Measurements from ENCODE around the gene WWC2. TPM values are rescaled to one million over a fixed set of nuclear protein-coding genes. Genes with fewer than 3 reads are reported as not detected.

Gene WWC2
- total RNA-seq, 1 experiment from 2014 or later = 126 TPM

GRCh38 chr4:183147196-183147595, 48.1 kb downstream of the WWC2 start:
- POLR2A ChIA-PET = interaction anchor here (0.6 to 0.8 kb wide), 2 partner anchors 17 to 42 kb away, joined by 3 read pairs; no protein-coding TSS in a partner anchor
- CTCF ChIA-PET = interaction anchor here (0.6 to 2.4 kb wide), 2 partner anchors 49 to 109 kb away, joined by 3 to 11 read pairs; no protein-coding TSS in a partner anchor
- Mint-ChIP-seq H3K4me3 (no peak overlapping the region), H3K36me3 (peaks cover 5% of the 10 kb centered on the region; the same call in 1 of the 2 replicates), H3K27ac (no peak overlapping the region), H3K4me1 (peaks cover 41% of the 10 kb centered on the region), H3K9me3 (0 out of 2 replicates have a peak, but pooled peaks cover 5% of the 10 kb centered on the region), H3K27me3 (ENCODE audit: low read depth) (no peaks in the 10 kb centered on the region)
- no peak for TF ChIP-seq SOX15 (CRISPR knock-in tag; IDR thresholded peaks at IDR 0.05)
- no peak for TF ChIP-seq TP53 (CRISPR knock-in tag; IDR thresholded peaks at IDR 0.05)
- TF ChIP-seq STAT6 (CRISPR knock-in tag; conservative IDR thresholded peaks at IDR 0.05; ENCODE audit: low read depth) = no peak
- no peak for TF ChIP-seq NR3C1 (CRISPR knock-in tag; conservative IDR thresholded peaks at IDR 0.05; ENCODE audit: low read depth)
- no peak for TF ChIP-seq ZNF219 (CRISPR knock-in tag; IDR thresholded peaks at IDR 0.05; ENCODE audit: borderline replicate concordance)
- TF ChIP-seq ZNF317 (CRISPR knock-in tag; IDR thresholded peaks at IDR 0.05; ENCODE audit: borderline replicate concordance, low read depth) = no peak
- TF ChIP-seq, protein P1, sequence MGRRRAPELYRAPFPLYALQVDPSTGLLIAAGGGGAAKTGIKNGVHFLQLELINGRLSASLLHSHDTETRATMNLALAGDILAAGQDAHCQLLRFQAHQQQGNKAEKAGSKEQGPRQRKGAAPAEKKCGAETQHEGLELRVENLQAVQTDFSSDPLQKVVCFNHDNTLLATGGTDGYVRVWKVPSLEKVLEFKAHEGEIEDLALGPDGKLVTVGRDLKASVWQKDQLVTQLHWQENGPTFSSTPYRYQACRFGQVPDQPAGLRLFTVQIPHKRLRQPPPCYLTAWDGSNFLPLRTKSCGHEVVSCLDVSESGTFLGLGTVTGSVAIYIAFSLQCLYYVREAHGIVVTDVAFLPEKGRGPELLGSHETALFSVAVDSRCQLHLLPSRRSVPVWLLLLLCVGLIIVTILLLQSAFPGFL (CRISPR knock-in tag; IDR thresholded peaks at IDR 0.05; ENCODE audit: borderline replicate concordance) = no peak
- no peak for TF ChIP-seq CREM (CRISPR knock-in tag; IDR thresholded peaks at IDR 0.05)
- no peak for TF ChIP-seq MAX (CRISPR knock-in tag; IDR thresholded peaks at IDR 0.05)
- TF ChIP-seq NR1H2 (CRISPR knock-in tag; IDR thresholded peaks at IDR 0.05) = no peak
- no peak for TF ChIP-seq MLX (CRISPR knock-in tag; IDR thresholded peaks at IDR 0.05)
- no peak for TF ChIP-seq ZBTB21 (CRISPR knock-in tag; IDR thresholded peaks at IDR 0.05; ENCODE audit: borderline replicate concordance)
- TF ChIP-seq, protein P2, sequence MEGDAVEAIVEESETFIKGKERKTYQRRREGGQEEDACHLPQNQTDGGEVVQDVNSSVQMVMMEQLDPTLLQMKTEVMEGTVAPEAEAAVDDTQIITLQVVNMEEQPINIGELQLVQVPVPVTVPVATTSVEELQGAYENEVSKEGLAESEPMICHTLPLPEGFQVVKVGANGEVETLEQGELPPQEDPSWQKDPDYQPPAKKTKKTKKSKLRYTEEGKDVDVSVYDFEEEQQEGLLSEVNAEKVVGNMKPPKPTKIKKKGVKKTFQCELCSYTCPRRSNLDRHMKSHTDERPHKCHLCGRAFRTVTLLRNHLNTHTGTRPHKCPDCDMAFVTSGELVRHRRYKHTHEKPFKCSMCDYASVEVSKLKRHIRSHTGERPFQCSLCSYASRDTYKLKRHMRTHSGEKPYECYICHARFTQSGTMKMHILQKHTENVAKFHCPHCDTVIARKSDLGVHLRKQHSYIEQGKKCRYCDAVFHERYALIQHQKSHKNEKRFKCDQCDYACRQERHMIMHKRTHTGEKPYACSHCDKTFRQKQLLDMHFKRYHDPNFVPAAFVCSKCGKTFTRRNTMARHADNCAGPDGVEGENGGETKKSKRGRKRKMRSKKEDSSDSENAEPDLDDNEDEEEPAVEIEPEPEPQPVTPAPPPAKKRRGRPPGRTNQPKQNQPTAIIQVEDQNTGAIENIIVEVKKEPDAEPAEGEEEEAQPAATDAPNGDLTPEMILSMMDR (IDR thresholded peaks at IDR 0.05) = no peak
- TF ChIP-seq, protein P3, sequence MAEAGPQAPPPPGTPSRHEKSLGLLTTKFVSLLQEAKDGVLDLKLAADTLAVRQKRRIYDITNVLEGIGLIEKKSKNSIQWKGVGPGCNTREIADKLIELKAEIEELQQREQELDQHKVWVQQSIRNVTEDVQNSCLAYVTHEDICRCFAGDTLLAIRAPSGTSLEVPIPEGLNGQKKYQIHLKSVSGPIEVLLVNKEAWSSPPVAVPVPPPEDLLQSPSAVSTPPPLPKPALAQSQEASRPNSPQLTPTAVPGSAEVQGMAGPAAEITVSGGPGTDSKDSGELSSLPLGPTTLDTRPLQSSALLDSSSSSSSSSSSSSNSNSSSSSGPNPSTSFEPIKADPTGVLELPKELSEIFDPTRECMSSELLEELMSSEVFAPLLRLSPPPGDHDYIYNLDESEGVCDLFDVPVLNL (CRISPR knock-in tag; IDR thresholded peaks at IDR 0.05; ENCODE audit: borderline replicate concordance, low read depth) = no peak
- no peak for DNase-seq (ENCODE audit: low spot score)
- no peak for ATAC-seq

- CTCF ChIA-PET = interaction anchor here (1.0 kb wide), 1 partner anchor 75 kb away, joined by 3 read pairs; no protein-coding TSS in a partner anchor
- H3K4me1 Mint-ChIP-seq = peaks cover 38% of the 10 kb centered on the region
- DNase-seq (ENCODE audit: low spot score) = no peak
- 0 out of 2 replicates have a peak, but pooled peaks cover 5% of the 10 kb centered on the region for H3K9me3 Mint-ChIP-seq
- no peak overlapping the region for H3K27ac Mint-ChIP-seq
- no peak for ATAC-seq
- POLR2A ChIA-PET = interaction anchor here (0.6 kb wide), 1 partner anchor 16 kb away, joined by 3 read pairs; no protein-coding TSS in a partner anchor
- TF ChIP-seq AFF4 (CRISPR knock-in tag; IDR thresholded peaks at IDR 0.05; ENCODE audit: borderline replicate concordance) = no peak
- no peaks in the 10 kb centered on the region for H3K27me3 Mint-ChIP-seq (ENCODE audit: low read depth)
- no peak overlapping the region for H3K4me3 Mint-ChIP-seq
- H3K36me3 Mint-ChIP-seq = peaks cover 5% of the 10 kb centered on the region; the same call in 1 of the 2 replicates
These were observed 48.9 kb downstream of the WWC2 start for GRCh38 chr4:183147983-183148382.
